DMS53 (cell line): Measurements from ENCODE around the gene SERINC2.

Experiments used
- DNase-seq: peaks from one replicate; lab custom pipeline; 2025; lab: John Stamatoyannopoulos, UW

SERINC2 gene

GRCh38 chr1:31412732-31413404 lies at the start of gene SERINC2:
Gene SERINC2, plus strand, starts transcription at chr1:31413213. Its CDS starts 53 bp downstream, at chr1:31413266.
- DNase-seq: peak; percentile 89

- no peak for DNase-seq
Observed at GRCh38 chr1:31364561-31365250, 48.3 kb upstream of the SERINC2 start.

GRCh38 chr1:31366796-31367195 lies 46.2 kb upstream of the SERINC2 start:
- DNase-seq: peak; percentile 53

GRCh38 chr1:31368611-31369107 lies 44.4 kb upstream of the SERINC2 start:
- DNase-seq: no peak

- no peak for DNase-seq
Observed at GRCh38 chr1:31370021-31370420, 43.0 kb upstream of the SERINC2 start.

GRCh38 chr1:31370565-31370964 lies 42.4 kb upstream of the SERINC2 start:
- no peak for DNase-seq

- no peak for DNase-seq
Observed at GRCh38 chr1:31371121-31371959, 41.7 kb upstream of the SERINC2 start.

GRCh38 chr1:31372051-31372450 lies 41.0 kb upstream of the SERINC2 start:
- DNase-seq: no peak

GRCh38 chr1:31372751-31373055 lies 40.3 kb upstream of the SERINC2 start:
- no peak for DNase-seq

- peak; percentile 66 for DNase-seq
Observed at GRCh38 chr1:31373056-31373896, 39.7 kb upstream of the SERINC2 start, which contains the start of gene FABP3. Gene FABP3, minus strand, starts transcription at chr1:31373076. Its CDS starts 62 bp downstream, at chr1:31373014.

- no peak for DNase-seq
Observed at GRCh38 chr1:31373897-31374486, 39.0 kb upstream of the SERINC2 start.

GRCh38 chr1:31374511-31375196 lies 38.4 kb upstream of the SERINC2 start:
- peak; percentile 34 for DNase-seq

GRCh38 chr1:31376375-31377134 lies 36.5 kb upstream of the SERINC2 start:
- peak; percentile 97 for DNase-seq

- DNase-seq: peak; percentile 51
Observed at GRCh38 chr1:31377364-31377863, 35.6 kb upstream of the SERINC2 start.

- DNase-seq: no peak
Observed at GRCh38 chr1:31378001-31378400, 35.0 kb upstream of the SERINC2 start.

- DNase-seq: no peak
Observed at GRCh38 chr1:31380181-31380580, 32.8 kb upstream of the SERINC2 start.

- DNase-seq: no peak
Observed at GRCh38 chr1:31381394-31382294, 31.4 kb upstream of the SERINC2 start.

- no peak for DNase-seq
Observed at GRCh38 chr1:31382379-31382989, 30.5 kb upstream of the SERINC2 start.
